ENCODE results near the gene TEX48. TPM values are rescaled to one million over a fixed set of nuclear protein-coding genes. Genes with fewer than 3 reads are reported as not detected.

Gene TEX48
- total and polyA plus RNA-seq, 7 donors = not detected

- Histone ChIP-seq H3K36me3 (ENCODE audit: insufficient read depth in 1 of 2, low read depth in 1 of 2) (no peaks in the 10 kb centered on the region), H3K9me3 (no peaks in the 10 kb centered on the region), H3K27me3 (ENCODE audit: insufficient read depth in 3 of 3, low read length in 2 of 3) (no peaks in the 10 kb centered on the region), H3K4me3 (no peak overlapping the region), H3K4me1 (no peaks in the 10 kb centered on the region), H3K27ac (no peak overlapping the region)
- no peak for DNase-seq
- ATAC-seq = no peak
- 49 to 68% (median 50%) methylated on average over 2 of the region's 2 CpGs for WGBS, 3 donors
- no peak for TF ChIP-seq CTCF (IDR thresholded peaks at IDR 0.05)
- intact Hi-C loops (cut with DNase I) = no loop called here
Observed at GRCh38 chr9:114693248-114693855, 11.4 kb upstream of the TEX48 start.

GRCh38 chr9:114691956-114692295 lies 9.9 kb upstream of the TEX48 start:
- DNase-seq = no peak
- no peak for ATAC-seq
- H3K27me3 ChIP-seq (ENCODE audit: insufficient read depth in 3 of 3, low read length in 2 of 3) = no peaks in the 10 kb centered on the region
- no peaks in the 10 kb centered on the region for H3K4me1 ChIP-seq
- H3K9me3 ChIP-seq = no peaks in the 10 kb centered on the region
- H3K36me3 ChIP-seq (ENCODE audit: insufficient read depth in 1 of 2, low read depth in 1 of 2) = no peaks in the 10 kb centered on the region
- intact Hi-C loops (cut with DNase I) = no loop called here
- H3K27ac ChIP-seq = no peak overlapping the region
- no peak for TF ChIP-seq CTCF (IDR thresholded peaks at IDR 0.05)
- H3K4me3 ChIP-seq = no peak overlapping the region

- 81 to 88% (median 84%) methylated on average over 11 of the region's 11 CpGs for WGBS, 3 donors
- ATAC-seq (no peak), DNase-seq (no peak)
- no peak overlapping the region for H3K27ac ChIP-seq
- H3K27me3 ChIP-seq (ENCODE audit: insufficient read depth in 3 of 3, low read length in 2 of 3) = no peaks in the 10 kb centered on the region
- H3K4me1 ChIP-seq = no peaks in the 10 kb centered on the region
- no peak overlapping the region for H3K4me3 ChIP-seq
- TF ChIP-seq CTCF (IDR thresholded peaks at IDR 0.05) = no peak
- no peaks in the 10 kb centered on the region for H3K36me3 ChIP-seq (ENCODE audit: insufficient read depth in 1 of 2, low read depth in 1 of 2)
- intact Hi-C loops (cut with DNase I) = no loop called here
- H3K9me3 ChIP-seq = no peaks in the 10 kb centered on the region
Observed at GRCh38 chr9:114691046-114691955, 9.3 kb upstream of the TEX48 start.

- no peaks in the 10 kb centered on the region for H3K36me3 ChIP-seq (ENCODE audit: insufficient read depth in 1 of 2, low read depth in 1 of 2)
Observed at GRCh38 chr9:114690308-114690707, 8.3 kb upstream of the TEX48 start.

More at GRCh38 chr9:114690308-114690707, 8.3 kb upstream of the TEX48 start:
- WGBS, 3 donors = 78 to 93% (median 87%) methylated on average over 4 of the region's 4 CpGs
- Histone ChIP-seq H3K27ac (no peak overlapping the region), H3K27me3 (ENCODE audit: insufficient read depth in 3 of 3, low read length in 2 of 3) (no peaks in the 10 kb centered on the region), H3K4me3 (no peak overlapping the region), H3K9me3 (no peaks in the 10 kb centered on the region), H3K4me1 (no peaks in the 10 kb centered on the region)
- intact Hi-C loops (cut with DNase I) = no loop called here
- DNase-seq (no peak), ATAC-seq (no peak)
- no peak for TF ChIP-seq CTCF (IDR thresholded peaks at IDR 0.05)
